ENCODE measurements around the gene NRP1. TPM values are rescaled to one million over a fixed set of nuclear protein-coding genes. Genes with fewer than 3 reads are reported as not detected.

The NRP1 gene
- polyA plus RNA-seq, 2 of the 4 experiments (the other 2 are of a cell fraction) = 121 to 259 TPM

DNA sequence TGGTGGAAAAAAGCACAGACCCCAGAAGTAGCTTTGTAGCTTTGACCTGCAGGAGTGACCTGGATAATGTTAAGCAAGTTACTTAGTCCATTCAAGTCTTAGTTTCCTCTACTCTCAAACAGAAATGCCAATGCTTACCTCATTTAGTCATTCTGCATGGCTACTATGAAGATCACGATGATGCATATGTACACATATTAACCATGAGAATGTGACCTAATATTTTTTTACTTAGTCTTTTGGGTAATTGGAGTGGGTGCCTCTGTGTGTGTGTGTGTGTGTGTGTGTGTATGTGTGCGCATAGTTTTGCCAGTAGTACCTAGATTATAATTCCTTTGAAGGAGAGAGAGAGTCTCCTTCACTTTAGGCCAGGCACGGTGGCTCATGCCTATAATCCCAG is 95.8 kb downstream of the NRP1 start (continued):
- TF ChIP-seq, protein P1, sequence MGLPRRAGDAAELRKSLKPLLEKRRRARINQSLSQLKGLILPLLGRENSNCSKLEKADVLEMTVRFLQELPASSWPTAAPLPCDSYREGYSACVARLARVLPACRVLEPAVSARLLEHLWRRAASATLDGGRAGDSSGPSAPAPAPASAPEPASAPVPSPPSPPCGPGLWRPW (IDR thresholded peaks at IDR 0.05) = no peak
- TF ChIP-seq GATA3 (IDR thresholded peaks at IDR 0.05; ENCODE audit: borderline replicate concordance) (peak; percentile 53; the same call in 1 of the 2 replicates), NFE2L2 (conservative IDR thresholded peaks at IDR 0.05; ENCODE audit: low read length) (no peak), SMC3 (IDR thresholded peaks at IDR 0.05) (no peak), POLR2AphosphoS2 (conservative IDR thresholded peaks at IDR 0.05; ENCODE audit: low read length) (no peak), ZC3H11A (IDR thresholded peaks at IDR 0.05) (no peak), EP300 (IDR thresholded peaks at IDR 0.05) (peak in 1 of 2 experiments; percentile 64; a peak in 2 of 5 replicates), CEBPB (IDR thresholded peaks at IDR 0.05) (peak in 1 of 2 experiments; percentile 62; a peak in 3 of 4 replicates), HOXB13 (CRISPR knock-in tag; IDR thresholded peaks at IDR 0.05; ENCODE audit: low read depth) (peak; percentile 49; the same call in 1 of the 2 replicates), CBX8 (IDR thresholded peaks at IDR 0.05) (no peak), EHF (CRISPR knock-in tag; IDR thresholded peaks at IDR 0.05) (0 out of 2 replicates have a peak, but pooled peaks have one; percentile 32), TFCP2L1 (CRISPR knock-in tag; IDR thresholded peaks at IDR 0.05) (no peak), JUN (IDR thresholded peaks at IDR 0.05) (peak in 1 of 2 experiments; percentile 44; a peak in 2 of 5 replicates), ZNF302 (CRISPR knock-in tag; IDR thresholded peaks at IDR 0.05) (0 out of 2 replicates have a peak, but pooled peaks have one; percentile 59), NR3C1 (IDR thresholded peaks at IDR 0.05) (no peak), ZSCAN20 (CRISPR knock-in tag; IDR thresholded peaks at IDR 0.05) (0 out of 2 replicates have a peak, but pooled peaks have one; percentile 19), RARB (CRISPR knock-in tag; IDR thresholded peaks at IDR 0.05) (0 out of 2 replicates have a peak, but pooled peaks have one; percentile 34)
- TF ChIP-seq, protein P2, sequence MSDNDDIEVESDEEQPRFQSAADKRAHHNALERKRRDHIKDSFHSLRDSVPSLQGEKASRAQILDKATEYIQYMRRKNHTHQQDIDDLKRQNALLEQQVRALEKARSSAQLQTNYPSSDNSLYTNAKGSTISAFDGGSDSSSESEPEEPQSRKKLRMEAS (IDR thresholded peaks at IDR 0.05) = peak; percentile 51; the same call in 1 of the 2 replicates
- TF ChIP-seq, protein P3, sequence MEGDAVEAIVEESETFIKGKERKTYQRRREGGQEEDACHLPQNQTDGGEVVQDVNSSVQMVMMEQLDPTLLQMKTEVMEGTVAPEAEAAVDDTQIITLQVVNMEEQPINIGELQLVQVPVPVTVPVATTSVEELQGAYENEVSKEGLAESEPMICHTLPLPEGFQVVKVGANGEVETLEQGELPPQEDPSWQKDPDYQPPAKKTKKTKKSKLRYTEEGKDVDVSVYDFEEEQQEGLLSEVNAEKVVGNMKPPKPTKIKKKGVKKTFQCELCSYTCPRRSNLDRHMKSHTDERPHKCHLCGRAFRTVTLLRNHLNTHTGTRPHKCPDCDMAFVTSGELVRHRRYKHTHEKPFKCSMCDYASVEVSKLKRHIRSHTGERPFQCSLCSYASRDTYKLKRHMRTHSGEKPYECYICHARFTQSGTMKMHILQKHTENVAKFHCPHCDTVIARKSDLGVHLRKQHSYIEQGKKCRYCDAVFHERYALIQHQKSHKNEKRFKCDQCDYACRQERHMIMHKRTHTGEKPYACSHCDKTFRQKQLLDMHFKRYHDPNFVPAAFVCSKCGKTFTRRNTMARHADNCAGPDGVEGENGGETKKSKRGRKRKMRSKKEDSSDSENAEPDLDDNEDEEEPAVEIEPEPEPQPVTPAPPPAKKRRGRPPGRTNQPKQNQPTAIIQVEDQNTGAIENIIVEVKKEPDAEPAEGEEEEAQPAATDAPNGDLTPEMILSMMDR (IDR thresholded peaks at IDR 0.05) = no peak
- TF ChIP-seq, protein P4, sequence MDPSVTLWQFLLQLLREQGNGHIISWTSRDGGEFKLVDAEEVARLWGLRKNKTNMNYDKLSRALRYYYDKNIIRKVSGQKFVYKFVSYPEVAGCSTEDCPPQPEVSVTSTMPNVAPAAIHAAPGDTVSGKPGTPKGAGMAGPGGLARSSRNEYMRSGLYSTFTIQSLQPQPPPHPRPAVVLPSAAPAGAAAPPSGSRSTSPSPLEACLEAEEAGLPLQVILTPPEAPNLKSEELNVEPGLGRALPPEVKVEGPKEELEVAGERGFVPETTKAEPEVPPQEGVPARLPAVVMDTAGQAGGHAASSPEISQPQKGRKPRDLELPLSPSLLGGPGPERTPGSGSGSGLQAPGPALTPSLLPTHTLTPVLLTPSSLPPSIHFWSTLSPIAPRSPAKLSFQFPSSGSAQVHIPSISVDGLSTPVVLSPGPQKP (IDR thresholded peaks at IDR 0.05; ENCODE audit: low read depth, low read length) = no peak

DNA sequence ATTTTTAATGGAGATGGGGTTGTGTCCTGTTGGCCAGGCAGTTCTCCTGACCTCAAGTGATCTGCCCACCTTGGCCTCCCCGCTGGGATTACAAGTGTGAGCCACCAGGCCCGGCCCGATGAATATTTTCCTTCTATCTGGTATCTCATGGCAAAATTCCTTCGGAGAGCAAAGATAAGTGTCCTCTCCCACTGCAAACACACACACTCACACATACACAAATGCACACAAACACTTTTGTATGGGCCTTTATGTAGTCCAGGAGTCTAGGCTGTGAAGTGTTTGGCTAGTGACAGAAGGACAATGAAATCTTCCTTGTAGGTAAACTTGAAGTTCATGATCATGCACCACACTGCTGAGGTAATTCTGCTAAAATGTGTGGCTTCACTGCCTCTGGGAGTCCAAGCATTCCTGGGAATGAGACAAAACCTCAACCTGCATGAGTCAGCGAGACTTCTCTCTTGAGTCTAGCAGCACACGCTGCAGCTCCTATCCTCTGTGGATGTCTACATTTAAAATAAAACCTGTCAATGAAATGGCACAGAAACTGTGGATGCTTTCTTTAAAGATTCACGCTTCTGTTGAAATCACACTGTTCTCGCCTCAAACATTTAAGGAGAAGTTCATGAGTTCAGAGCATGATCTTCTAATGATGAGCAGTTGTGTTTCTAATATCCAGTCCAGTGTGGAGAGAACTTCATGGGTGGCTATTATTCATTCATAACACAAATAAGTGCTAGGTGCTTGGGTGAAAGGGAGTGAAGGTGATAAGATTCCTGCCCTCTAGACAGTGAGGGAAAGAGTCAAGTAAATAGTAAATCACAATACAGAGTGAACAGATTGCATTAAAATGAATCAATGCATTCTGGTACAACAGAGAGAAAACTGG is 96.5 kb downstream of the NRP1 start:
- Histone ChIP-seq H3K4me1 (peaks cover 84% of the 10 kb centered on the region), H3K27ac (peak overlapping the region; percentile 91 to 92), H3K4me3 (no peak overlapping the region), H3K9me3 (no peaks in the 10 kb centered on the region), H3K4me2 (peak overlapping the region; percentile 74)
- WGBS (ENCODE audit: missing lambda C conversion rate) = under 1% methylated on average over 8 of the region's 8 CpGs
- CTCF ChIA-PET = interaction anchor here (0.6 to 2.1 kb wide), 6 partner anchors 12 to 53 kb away, joined by 3 to 7 read pairs (median 3); no protein-coding TSS in a partner anchor
- DNase-seq (ENCODE audit: low read depth in 1 of 2, low spot score in 1 of 2) = peak; percentile 90 to 96
- peak; percentile 98 for FAIRE-seq
- POLR2A ChIA-PET = interaction anchor here (0.7 to 2.6 kb wide), 2 partner anchors 21 to 36 kb away, joined by 3 to 10 read pairs; no protein-coding TSS in a partner anchor
- peak; percentile 94 to 97 for ATAC-seq
- TF ChIP-seq HEYL (CRISPR knock-in tag; IDR thresholded peaks at IDR 0.05) (no peak), MAFK (IDR thresholded peaks at IDR 0.05; ENCODE audit: partially characterized antibody) (peak; percentile 92), RAD21 (conservative IDR thresholded peaks at IDR 0.05 in 1 of 2, IDR thresholded peaks at IDR 0.05 in 1 of 2) (peak; percentile 28 to 44; a peak in 4 of 5 replicates), JUNB (IDR thresholded peaks at IDR 0.05) (peak; percentile 86), BHLHE40 (IDR thresholded peaks at IDR 0.05; ENCODE audit: low read depth, low read length) (no peak), ZSCAN20 (CRISPR knock-in tag; IDR thresholded peaks at IDR 0.05) (no peak), ZFP36 (IDR thresholded peaks at IDR 0.05; ENCODE audit: borderline replicate concordance, partially characterized antibody) (no peak), FOXS1 (CRISPR knock-in tag; IDR thresholded peaks at IDR 0.05) (peak; percentile 44; the same call in 1 of the 2 replicates), RCOR1 (IDR thresholded peaks at IDR 0.05; ENCODE audit: low read depth, low read length) (no peak), EHF (CRISPR knock-in tag; IDR thresholded peaks at IDR 0.05) (no peak), POLR2AphosphoS2 (conservative IDR thresholded peaks at IDR 0.05; ENCODE audit: low read length) (no peak), POLR2A (IDR thresholded peaks at IDR 0.05; ENCODE audit: low read length) (no peak), RFX5 (IDR thresholded peaks at IDR 0.05) (no peak), NFE2L2 (conservative IDR thresholded peaks at IDR 0.05; ENCODE audit: low read length) (peak; percentile 51), HDAC2 (IDR thresholded peaks at IDR 0.05) (no peak), JUN (IDR thresholded peaks at IDR 0.05) (peak; percentile 63 to 70; a peak in 4 of 5 replicates), RARB (CRISPR knock-in tag; IDR thresholded peaks at IDR 0.05) (peak; percentile 79), MYC (IDR thresholded peaks at IDR 0.05; ENCODE audit: borderline replicate concordance, low read length) (no peak), CHD4 (IDR thresholded peaks at IDR 0.05; ENCODE audit: borderline replicate concordance) (no peak), CBX2 (IDR thresholded peaks at IDR 0.05; ENCODE audit: borderline replicate concordance, low read depth) (no peak), EP300 (IDR thresholded peaks at IDR 0.05) (peak; percentile 79 to 83; a peak in 3 of 5 replicates), TFCP2L1 (CRISPR knock-in tag; IDR thresholded peaks at IDR 0.05) (no peak)
- TF ChIP-seq, protein P5, sequence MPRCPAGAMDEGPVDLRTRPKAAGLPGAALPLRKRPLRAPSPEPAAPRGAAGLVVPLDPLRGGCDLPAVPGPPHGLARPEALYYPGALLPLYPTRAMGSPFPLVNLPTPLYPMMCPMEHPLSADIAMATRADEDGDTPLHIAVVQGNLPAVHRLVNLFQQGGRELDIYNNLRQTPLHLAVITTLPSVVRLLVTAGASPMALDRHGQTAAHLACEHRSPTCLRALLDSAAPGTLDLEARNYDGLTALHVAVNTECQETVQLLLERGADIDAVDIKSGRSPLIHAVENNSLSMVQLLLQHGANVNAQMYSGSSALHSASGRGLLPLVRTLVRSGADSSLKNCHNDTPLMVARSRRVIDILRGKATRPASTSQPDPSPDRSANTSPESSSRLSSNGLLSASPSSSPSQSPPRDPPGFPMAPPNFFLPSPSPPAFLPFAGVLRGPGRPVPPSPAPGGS (IDR thresholded peaks at IDR 0.05) = 0 out of 3 replicates have a peak, but pooled peaks have one; percentile 35
